IMR-90 (cell line): ENCODE measurements around the gene PLD4. TPM values are rescaled to one million over a fixed set of nuclear protein-coding genes. Genes with fewer than 3 reads are reported as not detected.

Experiments used
- ATAC-seq: fragments of 200-7000 bp; cut with Tn5 transposase; 2 replicates; pipeline ENCODE4 v1.9.1; 2020; ENCODE audit warnings: low read depth, mild to moderate bottlenecking, moderate library complexity
- BruUV-seq: library from RNA; stranded (reverse); fragments of 400-500 nt; replicated peaks from 2 replicates; lab custom pipeline; 2021; lab: Mats Ljungman, UMichigan
- CTCF ChIA-PET: fragments of 300-600 bp; formaldehyde crosslinking; extraction: SDS; loops from one replicate; lab custom pipeline; 2021; ENCODE audit warnings: antibody characterized with exemption; lab: Yijun Ruan, JAX
- POLR2A ChIA-PET: fragments of 300-600 bp; sonication (Branson Sonifier 250); formaldehyde crosslinking; loops from one replicate; lab custom pipeline; 2022; ENCODE audit warnings: antibody characterized with exemption; ENCODE audit not compliant: unreplicated experiment; lab: Charles Lee
- DNase-seq: peaks from one replicate; pipeline ENCODE4 v3.0.0; 2013
- H2AFZ ChIP-seq: replicated peaks from 2 replicates; pipeline ENCODE3; 2013; ENCODE audit warnings: low read length, mild to moderate bottlenecking; ENCODE audit not compliant: poor library complexity
- H2AK5ac ChIP-seq: 2 replicates; pipeline ENCODE4 v1.6.1; 2013; ENCODE audit warnings: low read depth, low read length, inconsistent platforms
- H2AK9ac ChIP-seq: replicated peaks from 2 replicates; pipeline ENCODE3; 2013; ENCODE audit warnings: mild to moderate bottlenecking, low read depth, low read length, moderate library complexity; ENCODE audit not compliant: poor library complexity
- H2BK120ac ChIP-seq: 2 replicates; pipeline ENCODE4 v1.6.1; 2013; ENCODE audit warnings: low read depth, low read length, inconsistent platforms
- H2BK15ac ChIP-seq: 3 replicates; pipeline ENCODE4 v1.6.1; 2013; ENCODE audit warnings: low read depth, low read length, inconsistent platforms
- H2BK20ac ChIP-seq: 2 replicates; pipeline ENCODE4 v1.6.1; 2013; ENCODE audit warnings: low read depth, mild to moderate bottlenecking, inconsistent platforms, low read length, moderate library complexity
- H2BK5ac ChIP-seq: 2 replicates; pipeline ENCODE4 v1.6.1; 2013; ENCODE audit warnings: mild to moderate bottlenecking, low read depth, low read length, inconsistent platforms; ENCODE audit not compliant: poor library complexity, severe bottlenecking
- H3K14ac ChIP-seq: replicated peaks from 2 replicates; pipeline ENCODE4 v1.6.1; 2013; ENCODE audit warnings: low read depth, low read length, inconsistent platforms
- H3K18ac ChIP-seq: 2 replicates; pipeline ENCODE4 v1.6.1; 2013; ENCODE audit warnings: low read depth, low read length, control low read depth
- H3K23ac ChIP-seq: 2 replicates; pipeline ENCODE4 v1.6.1; 2013; ENCODE audit warnings: low read depth, low read length, inconsistent platforms
- H3K27ac ChIP-seq: 2 replicates; pipeline ENCODE4 v1.5.1; 2013; ENCODE audit warnings: mild to moderate bottlenecking, control low read depth, low read length; ENCODE audit not compliant: insufficient read depth
- H3K27me3 ChIP-seq: 2 replicates; pipeline ENCODE4 v1.6.1; 2013; ENCODE audit warnings: low read length; ENCODE audit not compliant: control insufficient read depth, insufficient read depth
- H3K36me3 ChIP-seq: 2 replicates; pipeline ENCODE4 v1.6.1; 2013; ENCODE audit warnings: low read length, mixed read lengths; ENCODE audit not compliant: control insufficient read depth, insufficient read depth
- H3K4ac ChIP-seq: 2 replicates; pipeline ENCODE4 v1.6.1; 2013; ENCODE audit warnings: low read depth, low read length, inconsistent platforms
- H3K4me1 ChIP-seq: 2 replicates; pipeline ENCODE4 v1.6.1; 2013; ENCODE audit warnings: low read length, mixed read lengths; ENCODE audit not compliant: control insufficient read depth, insufficient read depth
- H3K4me2 ChIP-seq: 2 replicates; pipeline ENCODE4 v1.6.1; 2013; ENCODE audit warnings: low read depth, mild to moderate bottlenecking, control low read depth, low read length, moderate library complexity
- H3K4me3 ChIP-seq: 2 replicates; pipeline ENCODE4 v1.5.1; 2013; ENCODE audit warnings: low read depth, mild to moderate bottlenecking, control low read depth, low read length, moderate library complexity; ENCODE audit not compliant: insufficient read depth
- H3K56ac ChIP-seq: 2 replicates; pipeline ENCODE4 v1.6.1; 2013; ENCODE audit warnings: low read length, inconsistent platforms; ENCODE audit not compliant: insufficient read depth; ENCODE audit errors: extremely low read depth
- H3K79me1 ChIP-seq, 2 experiments: 2 replicates each; pipeline ENCODE4 v1.6.1; 2013; ENCODE audit warnings: low read length in 2 of 2, inconsistent platforms in 1 of 2, low read depth in 1 of 2
- H3K9ac ChIP-seq: 2 replicates; pipeline ENCODE4 v1.6.1; 2013; ENCODE audit warnings: low read depth, low read length, control low read depth
- H3K9me1 ChIP-seq: 2 replicates; pipeline ENCODE4 v1.6.1; 2013; ENCODE audit warnings: low read length, inconsistent platforms; ENCODE audit not compliant: insufficient read depth
- H3K9me3 ChIP-seq: 2 replicates; pipeline ENCODE4 v1.6.1; 2013; ENCODE audit warnings: low read length; ENCODE audit not compliant: control insufficient read depth, insufficient read depth
- H4K20me1 ChIP-seq: 2 replicates; pipeline ENCODE4 v1.6.1; 2013; ENCODE audit warnings: low read length, inconsistent platforms; ENCODE audit not compliant: insufficient read depth
- H4K5ac ChIP-seq: 2 replicates; pipeline ENCODE4 v1.6.1; 2013; ENCODE audit warnings: mild to moderate bottlenecking, low read depth, low read length, control low read depth
- H4K8ac ChIP-seq, 2 experiments: 2 replicates each; pipeline ENCODE4 v1.6.1; 2013; ENCODE audit warnings: low read depth in 2 of 2, low read length in 2 of 2, control low read depth in 1 of 2, inconsistent platforms in 1 of 2
- H4K91ac ChIP-seq: 2 replicates; pipeline ENCODE4 v1.6.1; 2013; ENCODE audit warnings: low read depth, low read length, inconsistent platforms; ENCODE audit not compliant: insufficient read depth
- BHLHE40 ChIP-seq: fragments of 150-350 bp; IDR thresholded peaks from 2 replicates; pipeline ENCODE4 v1.6.1; 2016; ENCODE audit warnings: mild to moderate bottlenecking, low read depth, low read length
- CEBPB ChIP-seq: IDR thresholded peaks from 2 replicates; pipeline ENCODE4 v1.6.1; 2012; ENCODE audit warnings: low read depth, low read length, improper control_type of control experiment
- CHD1 ChIP-seq: IDR thresholded peaks from 2 replicates; pipeline ENCODE4 v1.6.1; 2012; ENCODE audit warnings: low read depth, low read length, improper control_type of control experiment
- CTCF ChIP-seq: conservative IDR thresholded peaks from 2 replicates; pipeline ENCODE4 v1.5.1; 2012; ENCODE audit warnings: mild to moderate bottlenecking, low read depth, low read length, improper control_type of control experiment
- ELK1 ChIP-seq: fragments of 150-350 bp; IDR thresholded peaks from 2 replicates; pipeline ENCODE4 v1.6.1; 2016; ENCODE audit warnings: low read depth, mild to moderate bottlenecking, low read length, moderate library complexity, borderline replicate concordance
- FOS ChIP-seq: fragments of 150-350 bp; IDR thresholded peaks from 2 replicates; pipeline ENCODE4 v1.6.1; 2016; ENCODE audit warnings: low read depth, low read length
- MAFK ChIP-seq: IDR thresholded peaks from 2 replicates; pipeline ENCODE4 v1.6.1; 2012; ENCODE audit warnings: low read depth, low read length, improper control_type of control experiment
- MAZ ChIP-seq: IDR thresholded peaks from 2 replicates; pipeline ENCODE4 v1.6.1; 2012; ENCODE audit warnings: low read depth, mild to moderate bottlenecking, low read length, improper control_type of control experiment, moderate library complexity, borderline replicate concordance
- MXI1 ChIP-seq: IDR thresholded peaks from 2 replicates; pipeline ENCODE4 v1.6.1; 2012; ENCODE audit warnings: low read depth, mild to moderate bottlenecking, low read length, moderate library complexity, borderline replicate concordance
- NFE2L2 ChIP-seq: fragments of 150-350 bp; IDR thresholded peaks from 2 replicates; pipeline ENCODE4 v1.6.1; 2016; ENCODE audit warnings: low read depth, mild to moderate bottlenecking, low read length
- RAD21 ChIP-seq: IDR thresholded peaks from 2 replicates; pipeline ENCODE4 v1.6.1; 2012; ENCODE audit warnings: low read length, improper control_type of control experiment
- RCOR1 ChIP-seq: IDR thresholded peaks from 2 replicates; pipeline ENCODE4 v1.6.1; 2012; ENCODE audit warnings: mild to moderate bottlenecking, low read length, improper control_type of control experiment; ENCODE audit not compliant: insufficient replicate concordance
- RFX5 ChIP-seq: IDR thresholded peaks from 2 replicates; pipeline ENCODE4 v1.8.0; 2012; ENCODE audit warnings: low read depth, mild to moderate bottlenecking, low read length, moderate library complexity
- SMC3 ChIP-seq: fragments of 150-350 bp; IDR thresholded peaks from 2 replicates; pipeline ENCODE4 v1.6.1; 2016; ENCODE audit warnings: low read depth, mild to moderate bottlenecking, antibody characterized with exemption, low read length, moderate library complexity
- USF2 ChIP-seq: fragments of 150-350 bp; IDR thresholded peaks from 2 replicates; pipeline ENCODE4 v1.6.1; 2017; ENCODE audit warnings: mild to moderate bottlenecking, antibody characterized with exemption, low read length, low read depth
- WGBS, 2 experiments: methylation state at CpG; one replicate each; pipeline versions ENCODE4 v1.1.5 to v1.1.7; 2013; ENCODE audit warnings: missing lambda C conversion rate in 2 of 2; ENCODE audit not compliant: insufficient read length in 1 of 2; ENCODE audit errors: extremely low coverage in 2 of 2; 5-methylcytosine and 5-hydroxymethylcytosine counted together
- dilution Hi-C: fragments of 300-500 bp; cut with HindIII; formaldehyde crosslinking; loops from one replicate; pipeline ENCODE4 v1.14.3; 2018; ENCODE audit warnings: low sequenced_read_pairs; ENCODE audit not compliant: unreplicated experiment
- in situ Hi-C: fragments of 300-500 bp; cut with MboI; formaldehyde crosslinking; loops from 3 replicates; pipeline ENCODE4 v1.14.3; 2019; ENCODE audit warnings: low sequenced_read_pairs, inconsistent platforms, mixed read lengths
- intact Hi-C: fragments of 100-400 bp; cut with micrococcal nuclease; formaldehyde crosslinking; loops from 2 replicates; pipeline ENCODE4 v1.10.0; 2022
- polyA plus RNA-seq, 3 experiments: library from polyadenylated mRNA; depleted of rRNA; stranded (reverse); fragments of >200 nt; gene quantifications; 2 replicates each; pipeline ENCODE4 v1.2.3, GENCODE V29; 2012; ENCODE audit warnings: low replicate concordance in 1 of 3
- total RNA-seq: library from RNA; depleted of rRNA; stranded (reverse); fragments of >200 nt; gene quantifications from 2 replicates; pipeline ENCODE4 v1.2.3, GENCODE V29; 2012

The PLD4 gene
- total and polyA plus RNA-seq, 2 of the 4 experiments (the other 2 are of a cell fraction) = 0.05 TPM; not detected in 1

GRCh38 chr14:104879201-104879982 is 45.3 kb upstream of the PLD4 start:
- H2AK5ac ChIP-seq = no peak overlapping the region
- H2BK20ac ChIP-seq = no peak overlapping the region
- no peak overlapping the region for H4K5ac ChIP-seq
- H2AK9ac ChIP-seq = no peak overlapping the region
- no peak overlapping the region for H3K56ac ChIP-seq
- DNase-seq (no peak), ATAC-seq (no peak)
- CTCF ChIA-PET = no interaction called here
- peaks cover 31% of the 10 kb centered on the region for H3K36me3 ChIP-seq
- no peaks in the 10 kb centered on the region for H3K4me1 ChIP-seq
- H3K14ac ChIP-seq = no peak overlapping the region
- no peak overlapping the region for H2BK120ac ChIP-seq
- 94% methylated on average over 11 of the region's 29 CpGs; no CpG with 5 or more reads in 1 of the 2 experiments for WGBS, 2 experiments
- H3K79me1 ChIP-seq = peaks cover 6 to 22% of the 10 kb centered on the region in 2 experiments; a peak in 2 of 4 replicates
- dilution Hi-C loops (no loop called here), intact Hi-C loops (no loop called here), in situ Hi-C loops (no loop called here)
- no peak overlapping the region for H3K9ac ChIP-seq
- TF ChIP-seq MAZ (no peak), ELK1 (no peak), MXI1 (no peak), USF2 (no peak), MAFK (no peak), CHD1 (no peak), RAD21 (no peak), CTCF (no peak), SMC3 (no peak), RCOR1 (no peak), NFE2L2 (no peak), CEBPB (no peak), FOS (no peak), RFX5 (no peak), BHLHE40 (no peak)
- H2BK5ac ChIP-seq = no peak overlapping the region
- no peak overlapping the region for H3K27ac ChIP-seq
- no peaks in the 10 kb centered on the region for H3K9me1 ChIP-seq
- no peaks in the 10 kb centered on the region; the same call in 1 of the 2 replicates for H3K9me3 ChIP-seq
- no peak overlapping the region for H2AFZ ChIP-seq
- no peak overlapping the region for H4K91ac ChIP-seq
- H3K18ac ChIP-seq = no peak overlapping the region
- H4K20me1 ChIP-seq = peaks cover 18% of the 10 kb centered on the region
- no peak overlapping the region for H3K23ac ChIP-seq
- no peak overlapping the region for H4K8ac ChIP-seq
- POLR2A ChIA-PET = no interaction called here
- no peak overlapping the region for H3K4ac ChIP-seq
- BruUV-seq = no TSS peak
- H3K27me3 ChIP-seq = no peaks in the 10 kb centered on the region
- no peak overlapping the region for H2BK15ac ChIP-seq
- H3K4me3 ChIP-seq = no peak overlapping the region
- no peak overlapping the region for H3K4me2 ChIP-seq
